Astrocyte (in vitro differentiated cells and primary cell): ENCODE results near the gene WIPF3. TPM values are rescaled to one million over a fixed set of nuclear protein-coding genes. Genes with fewer than 3 reads are reported as not detected.

Experiments
- DNase-seq: peaks from one replicate; pipeline ENCODE4 v3.0.0-alpha.2; 2010; ENCODE audit warnings: low read depth
- FAIRE-seq: peaks from 2 replicates; lab custom pipeline; 2011; peaks lifted over from hg19 to GRCh38; lab: Jason Lieb, UNC
- H2AFZ ChIP-seq: 2 replicates; pipeline ENCODE4 v1.6.0; 2012; ENCODE audit warnings: low read depth, low read length, inconsistent platforms
- H3K27ac ChIP-seq: 2 replicates; pipeline ENCODE4 v1.5.1; 2011; ENCODE audit warnings: low read depth, low read length, inconsistent platforms
- H3K27me3 ChIP-seq: 2 replicates; pipeline ENCODE4 v1.6.0; 2011; ENCODE audit warnings: low read length, inconsistent platforms; ENCODE audit not compliant: insufficient read depth
- H3K36me3 ChIP-seq: 2 replicates; pipeline ENCODE4 v1.5.1; 2011; ENCODE audit warnings: low read length, inconsistent platforms; ENCODE audit not compliant: insufficient read depth
- H3K4me1 ChIP-seq: 2 replicates; pipeline ENCODE4 v1.5.1; 2011; ENCODE audit warnings: low read length, inconsistent platforms; ENCODE audit not compliant: insufficient read depth
- H3K4me2 ChIP-seq: 2 replicates; pipeline ENCODE4 v1.6.0; 2012; ENCODE audit warnings: low read length, inconsistent platforms
- H3K4me3 ChIP-seq: 2 replicates; pipeline ENCODE4 v1.5.1; 2011; ENCODE audit warnings: low read depth, mild to moderate bottlenecking, low read length, inconsistent platforms; ENCODE audit not compliant: insufficient read depth
- H3K79me2 ChIP-seq: 2 replicates; pipeline ENCODE4 v1.6.0; 2012; ENCODE audit warnings: mild to moderate bottlenecking, low read length, inconsistent platforms; ENCODE audit not compliant: insufficient read depth
- H3K9ac ChIP-seq: 2 replicates; pipeline ENCODE4 v1.6.0; 2012; ENCODE audit warnings: mild to moderate bottlenecking, low read length, inconsistent platforms
- H3K9me3 ChIP-seq: 2 replicates; pipeline ENCODE4 v1.5.1; 2012; ENCODE audit warnings: low read depth, mild to moderate bottlenecking, low read length, inconsistent platforms; ENCODE audit not compliant: insufficient read depth
- H4K20me1 ChIP-seq: 2 replicates; pipeline ENCODE4 v1.6.0; 2012; ENCODE audit warnings: low read length, inconsistent platforms; ENCODE audit not compliant: insufficient read depth
- H3K27ac Mint-ChIP-seq: one replicate; pipeline ENCODE4 v1.8.0; 2021; ENCODE audit warnings: mild to moderate bottlenecking, mixed read lengths; ENCODE audit not compliant: unreplicated experiment
- H3K27me3 Mint-ChIP-seq: one replicate; pipeline ENCODE4 v1.8.0; 2021; ENCODE audit warnings: low read depth, mixed read lengths; ENCODE audit not compliant: unreplicated experiment
- H3K36me3 Mint-ChIP-seq: one replicate; pipeline ENCODE4 v1.8.0; 2021; ENCODE audit warnings: low read depth, mixed read lengths; ENCODE audit not compliant: unreplicated experiment
- H3K4me1 Mint-ChIP-seq: one replicate; pipeline ENCODE4 v1.8.0; 2021; ENCODE audit warnings: low read depth, mixed read lengths; ENCODE audit not compliant: unreplicated experiment
- H3K4me3 Mint-ChIP-seq: one replicate; pipeline ENCODE4 v1.8.0; 2021; ENCODE audit warnings: mild to moderate bottlenecking, moderate library complexity, mixed read lengths; ENCODE audit not compliant: unreplicated experiment
- H3K9me3 Mint-ChIP-seq: one replicate; pipeline ENCODE4 v1.8.0; 2021; ENCODE audit warnings: mild to moderate bottlenecking, mixed read lengths; ENCODE audit not compliant: unreplicated experiment
- CTCF ChIP-seq: IDR thresholded peaks from 2 replicates; pipeline ENCODE4 v1.5.1; 2011; ENCODE audit warnings: low read depth, mild to moderate bottlenecking, inconsistent platforms, low read length, moderate library complexity; ENCODE audit not compliant: insufficient read depth
- EZH2 ChIP-seq: IDR thresholded peaks from 2 replicates; pipeline ENCODE4 v1.6.1; 2012; ENCODE audit warnings: mild to moderate bottlenecking, low read length, inconsistent platforms; ENCODE audit not compliant: insufficient read depth
- total RNA-seq: library from RNA; stranded (reverse); gene quantifications from 2 replicates; pipeline ENCODE4 v1.2.1, GENCODE V29; 2021

The WIPF3 gene
- total RNA-seq, 1 donor from 2014 or later, result 1.0 TPM

GRCh38 chr7:29779017-29779416, 27.3 kb upstream of the WIPF3 start:
- Mint-ChIP-seq H3K4me3 (no peak overlapping the region), H3K27ac (no peak overlapping the region), H3K4me1 (no peaks in the 10 kb centered on the region), H3K9me3 (peaks cover 10% of the 10 kb centered on the region), H3K27me3 (peaks cover 30% of the 10 kb centered on the region), H3K36me3 (peaks cover 1% of the 10 kb centered on the region)
- Histone ChIP-seq H3K36me3 (no peaks in the 10 kb centered on the region), H3K4me3 (no peak overlapping the region), H3K9me3 (no peaks in the 10 kb centered on the region), H2AFZ (no peak overlapping the region), H3K9ac (no peak overlapping the region), H3K79me2 (no peaks in the 10 kb centered on the region), H3K4me1 (no peaks in the 10 kb centered on the region), H3K27ac (no peak overlapping the region), H4K20me1 (no peaks in the 10 kb centered on the region), H3K27me3 (peaks cover 10% of the 10 kb centered on the region), H3K4me2 (no peak overlapping the region)
- FAIRE-seq, result no peak
- no peak for TF ChIP-seq EZH2
- no peak for TF ChIP-seq CTCF
- DNase-seq, result no peak

- Mint-ChIP-seq H3K4me1 (no peaks in the 10 kb centered on the region), H3K27me3 (peaks cover 31% of the 10 kb centered on the region), H3K4me3 (no peak overlapping the region), H3K36me3 (peaks cover 1% of the 10 kb centered on the region), H3K9me3 (peaks cover 9% of the 10 kb centered on the region), H3K27ac (no peak overlapping the region)
- no peak overlapping the region for H2AFZ ChIP-seq
- H3K4me3 ChIP-seq, result no peak overlapping the region
- H4K20me1 ChIP-seq, result no peaks in the 10 kb centered on the region
- no peak for FAIRE-seq
- H3K27ac ChIP-seq, result no peak overlapping the region
- H3K4me2 ChIP-seq, result no peak overlapping the region
- H3K79me2 ChIP-seq, result no peaks in the 10 kb centered on the region
- H3K9ac ChIP-seq, result no peak overlapping the region
- no peak for TF ChIP-seq CTCF
- no peak for TF ChIP-seq EZH2
- H3K4me1 ChIP-seq, result no peaks in the 10 kb centered on the region
- no peaks in the 10 kb centered on the region for H3K9me3 ChIP-seq
- DNase-seq, result no peak
- no peaks in the 10 kb centered on the region for H3K36me3 ChIP-seq
- peaks cover 8% of the 10 kb centered on the region for H3K27me3 ChIP-seq
These were observed 26.0 kb upstream of the WIPF3 start for GRCh38 chr7:29780346-29780745.

- H3K27ac ChIP-seq, result no peak overlapping the region
- peaks cover 2% of the 10 kb centered on the region for H3K27me3 ChIP-seq
- no peak overlapping the region for H3K4me3 ChIP-seq
- FAIRE-seq (no peak), DNase-seq (no peak)
- no peaks in the 10 kb centered on the region for H3K9me3 ChIP-seq
- Mint-ChIP-seq H3K27ac (no peak overlapping the region), H3K27me3 (peaks cover 18% of the 10 kb centered on the region), H3K9me3 (peaks cover 6% of the 10 kb centered on the region), H3K36me3 (peaks cover 1% of the 10 kb centered on the region), H3K4me3 (no peak overlapping the region), H3K4me1 (no peaks in the 10 kb centered on the region)
- H3K4me1 ChIP-seq, result no peaks in the 10 kb centered on the region
- no peak overlapping the region for H2AFZ ChIP-seq
- no peaks in the 10 kb centered on the region for H3K36me3 ChIP-seq
- H3K4me2 ChIP-seq, result no peak overlapping the region
- H4K20me1 ChIP-seq, result no peaks in the 10 kb centered on the region
- H3K79me2 ChIP-seq, result no peaks in the 10 kb centered on the region
- no peak overlapping the region for H3K9ac ChIP-seq
- TF ChIP-seq CTCF (no peak), EZH2 (no peak)
These were observed 22.6 kb upstream of the WIPF3 start for GRCh38 chr7:29783671-29784070.
